HUES48 (cell line): Measurements from ENCODE around the gene TTC3.

Experiments used
- H3K27ac ChIP-seq: one replicate; pipeline ENCODE4 v1.7.0; 2013; ENCODE audit warnings: low read depth, low read length, inconsistent platforms
- H3K27me3 ChIP-seq: 2 replicates; pipeline ENCODE4 v1.6.1; 2013; ENCODE audit warnings: mild to moderate bottlenecking, low read length; ENCODE audit not compliant: control insufficient read depth, insufficient read depth
- H3K36me3 ChIP-seq: 2 replicates; pipeline ENCODE4 v1.6.1; 2013; ENCODE audit warnings: low read length; ENCODE audit not compliant: control insufficient read depth, insufficient read depth
- H3K4me1 ChIP-seq: 2 replicates; pipeline ENCODE4 v1.6.1; 2013; ENCODE audit warnings: mild to moderate bottlenecking, low read length; ENCODE audit not compliant: control insufficient read depth, insufficient read depth
- H3K4me3 ChIP-seq: 2 replicates; pipeline ENCODE4 v1.5.1; 2013; ENCODE audit warnings: mild to moderate bottlenecking, low read depth, low read length
- H3K9ac ChIP-seq: 2 replicates; pipeline ENCODE4 v1.6.1; 2013; ENCODE audit warnings: mild to moderate bottlenecking, low read depth, low read length, moderate library complexity
- H3K9me3 ChIP-seq: 2 replicates; pipeline ENCODE4 v1.6.1; 2013; ENCODE audit warnings: low read length; ENCODE audit not compliant: control insufficient read depth, insufficient read depth

The TTC3 gene

GRCh38 chr21:37172646-37173045 lies 99.6 kb downstream of the TTC3 start:
- no peaks in the 10 kb centered on the region for H3K9me3 ChIP-seq
- H3K4me3 ChIP-seq, result no peak overlapping the region
- peaks cover 16% of the 10 kb centered on the region for H3K36me3 ChIP-seq
- no peak overlapping the region for H3K9ac ChIP-seq
- H3K27ac ChIP-seq, result no peak overlapping the region
- H3K4me1 ChIP-seq, result no peaks in the 10 kb centered on the region; the same call in 1 of the 2 replicates
- no peaks in the 10 kb centered on the region for H3K27me3 ChIP-seq

- Histone ChIP-seq H3K9me3 (no peaks in the 10 kb centered on the region), H3K4me1 (no peaks in the 10 kb centered on the region), H3K27ac (no peak overlapping the region), H3K9ac (no peak overlapping the region), H3K27me3 (no peaks in the 10 kb centered on the region), H3K36me3 (peaks cover 16% of the 10 kb centered on the region), H3K4me3 (no peak overlapping the region)
These were observed 103.7 kb downstream of the TTC3 start for GRCh38 chr21:37176716-37177115.

GRCh38 chr21:37181059-37181458 lies 108.0 kb downstream of the TTC3 start:
- no peaks in the 10 kb centered on the region for H3K36me3 ChIP-seq
- H3K9me3 ChIP-seq, result no peaks in the 10 kb centered on the region
- H3K9ac ChIP-seq, result no peak overlapping the region
- no peak overlapping the region for H3K4me3 ChIP-seq
- H3K27ac ChIP-seq, result no peak overlapping the region
- no peaks in the 10 kb centered on the region for H3K27me3 ChIP-seq
- H3K4me1 ChIP-seq, result no peaks in the 10 kb centered on the region

GRCh38 chr21:37182222-37182621 lies 109.2 kb downstream of the TTC3 start:
- Histone ChIP-seq H3K27ac (no peak overlapping the region), H3K4me3 (no peak overlapping the region), H3K4me1 (no peaks in the 10 kb centered on the region), H3K36me3 (no peaks in the 10 kb centered on the region), H3K9me3 (no peaks in the 10 kb centered on the region), H3K27me3 (no peaks in the 10 kb centered on the region), H3K9ac (no peak overlapping the region)

GRCh38 chr21:37183749-37184148 lies 110.7 kb downstream of the TTC3 start:
- Histone ChIP-seq H3K27ac (no peak overlapping the region), H3K9ac (no peak overlapping the region), H3K27me3 (no peaks in the 10 kb centered on the region), H3K4me3 (no peak overlapping the region), H3K36me3 (no peaks in the 10 kb centered on the region), H3K9me3 (no peaks in the 10 kb centered on the region), H3K4me1 (no peaks in the 10 kb centered on the region)

GRCh38 chr21:37184784-37185593 lies 111.9 kb downstream of the TTC3 start:
- no peak overlapping the region for H3K4me3 ChIP-seq
- H3K27me3 ChIP-seq, result no peaks in the 10 kb centered on the region
- H3K9me3 ChIP-seq, result no peaks in the 10 kb centered on the region
- H3K4me1 ChIP-seq, result no peaks in the 10 kb centered on the region
- H3K9ac ChIP-seq, result no peak overlapping the region
- no peaks in the 10 kb centered on the region for H3K36me3 ChIP-seq
- no peak overlapping the region for H3K27ac ChIP-seq

- Histone ChIP-seq H3K4me3 (no peak overlapping the region), H3K36me3 (no peaks in the 10 kb centered on the region), H3K27ac (no peak overlapping the region), H3K4me1 (no peaks in the 10 kb centered on the region), H3K9me3 (no peaks in the 10 kb centered on the region), H3K27me3 (no peaks in the 10 kb centered on the region), H3K9ac (no peak overlapping the region)
These were observed 113.9 kb downstream of the TTC3 start for GRCh38 chr21:37186983-37187382.

- H3K9ac ChIP-seq, result no peak overlapping the region
- no peak overlapping the region for H3K4me3 ChIP-seq
- H3K4me1 ChIP-seq, result peaks cover 7% of the 10 kb centered on the region; the same call in 1 of the 2 replicates
- no peaks in the 10 kb centered on the region for H3K9me3 ChIP-seq
- no peak overlapping the region for H3K27ac ChIP-seq
- H3K36me3 ChIP-seq, result no peaks in the 10 kb centered on the region
- H3K27me3 ChIP-seq, result no peaks in the 10 kb centered on the region
These were observed 115.8 kb downstream of the TTC3 start for GRCh38 chr21:37188825-37189224.

- Histone ChIP-seq H3K27me3 (no peaks in the 10 kb centered on the region), H3K9me3 (no peaks in the 10 kb centered on the region), H3K27ac (no peak overlapping the region), H3K36me3 (no peaks in the 10 kb centered on the region), H3K4me1 (peaks cover 8% of the 10 kb centered on the region; the same call in 1 of the 2 replicates), H3K9ac (no peak overlapping the region), H3K4me3 (no peak overlapping the region)
These were observed 119.0 kb downstream of the TTC3 start for GRCh38 chr21:37192019-37192418.

GRCh38 chr21:37193006-37193405 lies 120.0 kb downstream of the TTC3 start:
- Histone ChIP-seq H3K4me3 (no peak overlapping the region), H3K4me1 (peaks cover 8% of the 10 kb centered on the region; the same call in 1 of the 2 replicates), H3K36me3 (no peaks in the 10 kb centered on the region), H3K27me3 (no peaks in the 10 kb centered on the region), H3K27ac (no peak overlapping the region), H3K9ac (no peak overlapping the region), H3K9me3 (no peaks in the 10 kb centered on the region)

GRCh38 chr21:37193676-37194075 lies 120.6 kb downstream of the TTC3 start:
- Histone ChIP-seq H3K36me3 (no peaks in the 10 kb centered on the region), H3K27me3 (no peaks in the 10 kb centered on the region), H3K4me1 (peaks cover 8% of the 10 kb centered on the region; the same call in 1 of the 2 replicates), H3K27ac (no peak overlapping the region), H3K9ac (no peak overlapping the region), H3K9me3 (no peaks in the 10 kb centered on the region), H3K4me3 (no peak overlapping the region)
